ENCODE data around the gene GOLGA1. TPM values are rescaled to one million over a fixed set of nuclear protein-coding genes. Genes with fewer than 3 reads are reported as not detected.

Gene GOLGA1
- total and polyA plus RNA-seq, 2 of the 13 experiments (the other 11 are each of a cell fraction or from before 2014, with no cell fraction given): 12.7 to 15.9 TPM

DNA sequence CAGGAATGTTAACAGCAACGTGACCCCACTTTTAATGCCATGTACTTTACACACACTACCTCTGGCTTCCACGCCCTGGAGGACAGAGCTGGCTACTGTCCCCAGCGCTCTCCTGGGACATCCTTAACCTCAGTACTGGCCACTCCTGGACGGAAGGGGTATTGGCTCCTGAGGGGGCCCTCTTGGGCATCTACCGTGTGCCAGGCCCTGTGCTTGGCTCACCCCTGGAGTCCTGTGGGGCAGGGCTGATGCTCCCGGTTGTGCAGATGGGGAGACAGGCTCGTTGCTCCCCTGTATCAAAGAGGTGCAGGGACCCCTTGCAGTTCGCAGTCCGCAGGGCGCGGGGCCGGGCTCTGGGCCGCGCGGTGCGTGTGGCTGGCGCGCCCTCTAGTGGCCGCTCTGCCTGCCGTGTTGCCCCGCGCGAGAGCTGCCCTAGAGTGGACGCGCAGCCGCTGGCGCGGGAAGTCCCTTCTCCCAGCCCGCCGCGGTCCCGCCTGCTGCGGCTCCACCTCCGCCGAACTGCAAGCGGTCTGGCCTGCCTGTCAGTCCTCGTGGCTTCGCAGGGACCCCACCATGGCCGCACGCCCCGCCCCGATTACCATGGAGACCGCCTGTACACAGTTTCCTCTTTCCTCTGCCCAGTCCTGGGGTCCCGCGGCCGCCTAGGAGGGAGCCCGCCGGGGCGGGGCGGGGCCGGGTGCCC lies 87.9 kb downstream of the GOLGA1 start, which contains the start of gene WDR38 (continued):
- TF ChIP-seq MTF1 (CRISPR knock-in tag; IDR thresholded peaks at IDR 0.05) (no peak), NFATC3 (CRISPR knock-in tag; IDR thresholded peaks at IDR 0.05) (no peak), GABPA (IDR thresholded peaks at IDR 0.05; ENCODE audit: low read depth, low read length) (no peak), GABPA (CRISPR knock-in tag; IDR thresholded peaks at IDR 0.05; ENCODE audit: low read depth) (no peak), TBX3 (IDR thresholded peaks at IDR 0.05; ENCODE audit: borderline replicate concordance) (no peak), PAF1 (CRISPR knock-in tag; IDR thresholded peaks at IDR 0.05) (no peak), ZFP82 (CRISPR knock-in tag; IDR thresholded peaks at IDR 0.05; ENCODE audit: borderline replicate concordance) (no peak), CENPT (CRISPR knock-in tag; IDR thresholded peaks at IDR 0.05; ENCODE audit: low read depth) (no peak), ZNF34 (CRISPR knock-in tag; IDR thresholded peaks at IDR 0.05; ENCODE audit: borderline replicate concordance) (no peak), NR1H2 (CRISPR knock-in tag; IDR thresholded peaks at IDR 0.05; ENCODE audit: borderline replicate concordance, low read depth) (no peak), ATF7-NPFF (CRISPR knock-in tag; IDR thresholded peaks at IDR 0.05; ENCODE audit: low read depth) (peak; percentile 64; the same call in 1 of the 2 replicates), ZNF367 (CRISPR knock-in tag; IDR thresholded peaks at IDR 0.05; ENCODE audit: borderline replicate concordance) (no peak), ZBTB38 (CRISPR knock-in tag; IDR thresholded peaks at IDR 0.05) (peak; percentile 62), SMARCC2 (IDR thresholded peaks at IDR 0.05) (no peak), DNMT1 (CRISPR knock-in tag; IDR thresholded peaks at IDR 0.05) (no peak; the same call in 1 of the 2 replicates), HOXD1 (CRISPR knock-in tag; IDR thresholded peaks at IDR 0.05) (0 out of 2 replicates have a peak, but pooled peaks have one; percentile 43), ZNF644 (CRISPR knock-in tag; IDR thresholded peaks at IDR 0.05; ENCODE audit: low read depth) (no peak), KLF6 (CRISPR knock-in tag; IDR thresholded peaks at IDR 0.05) (no peak), ADNP (CRISPR knock-in tag; IDR thresholded peaks at IDR 0.05) (0 out of 2 replicates have a peak, but pooled peaks have one; percentile 21), SALL2 (CRISPR knock-in tag; IDR thresholded peaks at IDR 0.05) (peak; percentile 73), BORCS8-MEF2B (CRISPR knock-in tag; IDR thresholded peaks at IDR 0.05) (0 out of 2 replicates have a peak, but pooled peaks have one; percentile 58), ZSCAN9 (CRISPR knock-in tag; IDR thresholded peaks at IDR 0.05; ENCODE audit: borderline replicate concordance) (no peak), MBD4 (IDR thresholded peaks at IDR 0.05; ENCODE audit: borderline replicate concordance, low read length) (no peak), BRCA1 (CRISPR knock-in tag; IDR thresholded peaks at IDR 0.05) (0 out of 2 replicates have a peak, but pooled peaks have one; percentile 74), POLR2A (IDR thresholded peaks at IDR 0.05; ENCODE audit: insufficient read depth in 1 of 2, low read depth in 2 of 2, low read length in 2 of 2) (no peak), SOX6 (IDR thresholded peaks at IDR 0.05) (no peak), SOX6 (CRISPR knock-in tag; IDR thresholded peaks at IDR 0.05) (peak; percentile 53)
- TF ChIP-seq, protein P1, sequence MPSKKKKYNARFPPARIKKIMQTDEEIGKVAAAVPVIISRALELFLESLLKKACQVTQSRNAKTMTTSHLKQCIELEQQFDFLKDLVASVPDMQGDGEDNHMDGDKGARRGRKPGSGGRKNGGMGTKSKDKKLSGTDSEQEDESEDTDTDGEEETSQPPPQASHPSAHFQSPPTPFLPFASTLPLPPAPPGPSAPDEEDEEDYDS (CRISPR knock-in tag; IDR thresholded peaks at IDR 0.05): no peak
- TF ChIP-seq, protein P2, sequence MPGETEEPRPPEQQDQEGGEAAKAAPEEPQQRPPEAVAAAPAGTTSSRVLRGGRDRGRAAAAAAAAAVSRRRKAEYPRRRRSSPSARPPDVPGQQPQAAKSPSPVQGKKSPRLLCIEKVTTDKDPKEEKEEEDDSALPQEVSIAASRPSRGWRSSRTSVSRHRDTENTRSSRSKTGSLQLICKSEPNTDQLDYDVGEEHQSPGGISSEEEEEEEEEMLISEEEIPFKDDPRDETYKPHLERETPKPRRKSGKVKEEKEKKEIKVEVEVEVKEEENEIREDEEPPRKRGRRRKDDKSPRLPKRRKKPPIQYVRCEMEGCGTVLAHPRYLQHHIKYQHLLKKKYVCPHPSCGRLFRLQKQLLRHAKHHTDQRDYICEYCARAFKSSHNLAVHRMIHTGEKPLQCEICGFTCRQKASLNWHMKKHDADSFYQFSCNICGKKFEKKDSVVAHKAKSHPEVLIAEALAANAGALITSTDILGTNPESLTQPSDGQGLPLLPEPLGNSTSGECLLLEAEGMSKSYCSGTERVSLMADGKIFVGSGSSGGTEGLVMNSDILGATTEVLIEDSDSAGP (CRISPR knock-in tag; IDR thresholded peaks at IDR 0.05; ENCODE audit: borderline replicate concordance): peak; percentile 86
- TF ChIP-seq, protein P3, sequence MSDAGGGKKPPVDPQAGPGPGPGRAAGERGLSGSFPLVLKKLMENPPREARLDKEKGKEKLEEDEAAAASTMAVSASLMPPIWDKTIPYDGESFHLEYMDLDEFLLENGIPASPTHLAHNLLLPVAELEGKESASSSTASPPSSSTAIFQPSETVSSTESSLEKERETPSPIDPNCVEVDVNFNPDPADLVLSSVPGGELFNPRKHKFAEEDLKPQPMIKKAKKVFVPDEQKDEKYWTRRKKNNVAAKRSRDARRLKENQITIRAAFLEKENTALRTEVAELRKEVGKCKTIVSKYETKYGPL (CRISPR knock-in tag; IDR thresholded peaks at IDR 0.05): no peak
- TF ChIP-seq, protein P4, sequence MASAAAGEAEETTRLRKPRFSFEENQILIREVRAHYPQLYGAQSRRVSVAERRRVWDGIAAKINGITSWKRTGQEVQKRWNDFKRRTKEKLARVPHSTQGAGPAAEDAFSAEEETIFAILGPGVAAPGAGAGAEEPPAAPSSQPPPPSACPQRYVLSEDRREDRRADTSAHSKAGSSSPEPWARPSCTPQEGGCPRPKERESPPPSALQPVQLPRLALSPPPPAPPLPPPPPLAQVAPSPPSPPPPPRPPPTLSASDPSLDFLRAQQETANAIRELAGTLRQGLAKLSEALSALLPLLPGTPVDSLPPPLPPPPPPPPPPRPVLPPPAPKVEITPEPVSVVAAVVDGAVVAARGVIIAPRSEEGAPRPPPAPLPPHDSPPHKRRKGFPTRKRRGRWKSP (CRISPR knock-in tag; IDR thresholded peaks at IDR 0.05): peak; percentile 63; the same call in 1 of the 2 replicates

Measured in HepG2 (cell line).